T-helper 1 cell (primary cell): ENCODE measurements around the gene TMPRSS11A.

Experiments
- DNase-seq, 5 donors: peaks; one replicate each; pipeline ENCODE4 v3.0.0-alpha.2; 2012 to 2020

TMPRSS11A gene

GRCh38 chr4:67861513-67861912, 101.8 kb downstream of the TMPRSS11A start:
- no peak for DNase-seq
